ENCODE results near the gene ODAD2. TPM values are rescaled to one million over a fixed set of nuclear protein-coding genes. Genes with fewer than 3 reads are reported as not detected.

Gene ODAD2
- total RNA-seq, 1 experiment from 2014 or later = 20.4 TPM

GRCh38 chr10:27944005-27944404, 54.9 kb downstream of the ODAD2 start:
- intact Hi-C loops (cut with micrococcal nuclease) = no loop called here
- Histone ChIP-seq H4K20me1 (ENCODE audit: insufficient read depth) (no peaks in the 10 kb centered on the region), H3K27ac (ENCODE audit: low read depth, low read length) (no peak overlapping the region), H3K4me1 (ENCODE audit: control insufficient read depth in 1 of 2, insufficient read depth in 2 of 2, low read length in 2 of 2) (no peaks in the 10 kb centered on the region), H3K4me3 (replicated peaks in 1 of 2; ENCODE audit: low read depth in 1 of 2, low read length in 2 of 2) (no peak overlapping the region), H3K27me3 (ENCODE audit: insufficient read depth, low read length) (no peaks in the 10 kb centered on the region), H3K79me2 (ENCODE audit: insufficient read depth, low read length) (no peaks in the 10 kb centered on the region), H3K9me2 (ENCODE audit: insufficient read depth) (no peaks in the 10 kb centered on the region), H3K9ac (ENCODE audit: low read length) (no peak overlapping the region), H3K4me2 (ENCODE audit: low read length) (no peak overlapping the region), H3K36me3 (ENCODE audit: control insufficient read depth in 1 of 2, insufficient read depth in 2 of 2, low read length in 2 of 2) (no peaks in the 10 kb centered on the region), H3K9me3 (ENCODE audit: control insufficient read depth in 1 of 2, insufficient read depth in 1 of 2, low read depth in 1 of 2, low read length in 2 of 2) (no peaks in the 10 kb centered on the region), H2AFZ (ENCODE audit: low read depth, low read length, poor library complexity, severe bottlenecking) (no peak overlapping the region)
- CTCF ChIA-PET = no interaction called here
- TF ChIP-seq RAD21 (IDR thresholded peaks at IDR 0.05; ENCODE audit: low read depth) = no peak
- TF ChIP-seq EGR1 (IDR thresholded peaks at IDR 0.05; ENCODE audit: low read depth) = no peak
- no peak for TF ChIP-seq ZFX (IDR thresholded peaks at IDR 0.05)
- no peak for TF ChIP-seq FOSL1 (IDR thresholded peaks at IDR 0.05; ENCODE audit: low read depth)
- no peak for TF ChIP-seq JUND (IDR thresholded peaks at IDR 0.05)
- no peak for TF ChIP-seq EZH2 (IDR thresholded peaks at IDR 0.05)
- TF ChIP-seq POLR2AphosphoS5 (IDR thresholded peaks at IDR 0.05; ENCODE audit: low read depth, low read length) = no peak
- POLR2A ChIA-PET = no interaction called here
- no peak for ATAC-seq
- RAD21 ChIA-PET (ENCODE audit: low non-redundant PET in 1 of 2, low total read pairs in 2 of 2, uncharacterized antibody in 2 of 2, unreplicated experiment in 2 of 2) = no interaction called here
- DNase-seq (ENCODE audit: low read depth, low spot score) = no peak
- BruUV-seq (replicated peaks) = no TSS peak

GRCh38 chr10:27914888-27915287, 84.0 kb downstream of the ODAD2 start:
- Histone ChIP-seq H3K36me3 (ENCODE audit: control insufficient read depth in 1 of 2, insufficient read depth in 2 of 2, low read length in 2 of 2) (no peaks in the 10 kb centered on the region), H3K9me3 (ENCODE audit: control insufficient read depth in 1 of 2, insufficient read depth in 1 of 2, low read depth in 1 of 2, low read length in 2 of 2) (no peaks in the 10 kb centered on the region), H3K27me3 (ENCODE audit: insufficient read depth, low read length) (no peaks in the 10 kb centered on the region), H3K4me1 (ENCODE audit: control insufficient read depth in 1 of 2, insufficient read depth in 2 of 2, low read length in 2 of 2) (peaks cover 5 to 6% of the 10 kb centered on the region in 2 experiments), H4K20me1 (ENCODE audit: insufficient read depth) (no peaks in the 10 kb centered on the region), H3K27ac (ENCODE audit: low read depth, low read length) (no peak overlapping the region), H3K4me3 (replicated peaks in 1 of 2; ENCODE audit: low read depth in 1 of 2, low read length in 2 of 2) (no peak overlapping the region), H2AFZ (ENCODE audit: low read depth, low read length, poor library complexity, severe bottlenecking) (no peak overlapping the region), H3K9ac (ENCODE audit: low read length) (no peak overlapping the region), H3K79me2 (ENCODE audit: insufficient read depth, low read length) (no peaks in the 10 kb centered on the region), H3K4me2 (ENCODE audit: low read length) (no peak overlapping the region), H3K9me2 (ENCODE audit: insufficient read depth) (no peaks in the 10 kb centered on the region)
- ChIA-PET RAD21 (ENCODE audit: low non-redundant PET in 1 of 2, low total read pairs in 2 of 2, uncharacterized antibody in 2 of 2, unreplicated experiment in 2 of 2) (no interaction called here), CTCF (no interaction called here), POLR2A (no interaction called here)
- no TSS peak for BruUV-seq (replicated peaks)
- intact Hi-C loops (cut with micrococcal nuclease) = no loop called here
- no peak for TF ChIP-seq CBX3 (IDR thresholded peaks at IDR 0.05; ENCODE audit: low read depth)
- ATAC-seq (no peak), DNase-seq (ENCODE audit: low read depth, low spot score) (no peak)

Data from HCT116 (cell line).